ENCODE measurements around the gene TUBA1C. TPM values are rescaled to one million over a fixed set of nuclear protein-coding genes. Genes with fewer than 3 reads are reported as not detected.

The TUBA1C gene
- total and polyA plus RNA-seq, 4 experiments from 2014 or later: 50.6 to 58.0 (median 53.4) TPM

- H3K4me3 ChIP-seq (ENCODE audit: low read length in 2 of 2): no peak overlapping the region
- Mint-ChIP-seq H3K4me3 (no peak overlapping the region), H3K36me3 (no peaks in the 10 kb centered on the region), H3K9me3 (no peaks in the 10 kb centered on the region), H3K27ac (no peak overlapping the region), H3K27me3 (no peaks in the 10 kb centered on the region), H3K4me1 (no peaks in the 10 kb centered on the region)
- H3K4me1 ChIP-seq (ENCODE audit: insufficient read depth, low read length): no peaks in the 10 kb centered on the region
- no peaks in the 10 kb centered on the region for H3K36me3 ChIP-seq (ENCODE audit: insufficient read depth, low read length)
- ChIA-PET CTCF (ENCODE audit: partially characterized antibody) (interaction anchor here (1.7 kb wide), 1 partner anchor 164 kb away, joined by 5 read pairs; no protein-coding TSS in a partner anchor), POLR2A (ENCODE audit: partially characterized antibody) (no interaction called here)
- DNase-seq: no peak
- H3K9me3 ChIP-seq (ENCODE audit: control insufficient read depth in 1 of 2, low read length in 2 of 2): no peaks in the 10 kb centered on the region
- no peak overlapping the region for H3K27ac ChIP-seq (ENCODE audit: low read depth, low read length)
- intact Hi-C loops (cut with micrococcal nuclease): no loop called here
- H3K27me3 ChIP-seq (ENCODE audit: insufficient read depth, low read length): no peaks in the 10 kb centered on the region
Observed at GRCh38 chr12:49227713-49228112, 37.2 kb upstream of the TUBA1C start.

- Histone ChIP-seq H3K36me3 (ENCODE audit: insufficient read depth, low read length) (no peaks in the 10 kb centered on the region), H3K27ac (ENCODE audit: low read depth, low read length) (no peak overlapping the region), H3K4me3 (ENCODE audit: low read length in 2 of 2) (no peak overlapping the region), H3K9me3 (ENCODE audit: control insufficient read depth in 1 of 2, low read length in 2 of 2) (no peaks in the 10 kb centered on the region), H3K27me3 (ENCODE audit: insufficient read depth, low read length) (no peaks in the 10 kb centered on the region), H3K4me1 (ENCODE audit: insufficient read depth, low read length) (no peaks in the 10 kb centered on the region)
- Mint-ChIP-seq H3K4me3 (no peak overlapping the region), H3K27ac (no peak overlapping the region), H3K27me3 (no peaks in the 10 kb centered on the region), H3K36me3 (no peaks in the 10 kb centered on the region), H3K4me1 (peaks cover 0 to 4% (median 3%) of the 10 kb centered on the region in 4 donors), H3K9me3 (no peaks in the 10 kb centered on the region)
- POLR2A ChIA-PET (ENCODE audit: partially characterized antibody): no interaction called here
- CTCF ChIA-PET (ENCODE audit: partially characterized antibody): interaction anchor here (1.7 kb wide), 1 partner anchor 165 kb away, joined by 5 read pairs; no protein-coding TSS in a partner anchor
- no peak for DNase-seq
- intact Hi-C loops (cut with micrococcal nuclease): no loop called here
Observed at GRCh38 chr12:49228653-49229052, 36.2 kb upstream of the TUBA1C start.

GRCh38 chr12:49230176-49230804, 34.6 kb upstream of the TUBA1C start:
- Histone ChIP-seq H3K27me3 (ENCODE audit: insufficient read depth, low read length) (no peaks in the 10 kb centered on the region), H3K4me1 (ENCODE audit: insufficient read depth, low read length) (no peaks in the 10 kb centered on the region), H3K36me3 (ENCODE audit: insufficient read depth, low read length) (no peaks in the 10 kb centered on the region), H3K9me3 (ENCODE audit: control insufficient read depth in 1 of 2, low read length in 2 of 2) (no peaks in the 10 kb centered on the region), H3K27ac (ENCODE audit: low read depth, low read length) (no peak overlapping the region), H3K4me3 (ENCODE audit: low read length in 2 of 2) (no peak overlapping the region)
- Mint-ChIP-seq H3K27ac (no peak overlapping the region), H3K36me3 (no peaks in the 10 kb centered on the region), H3K4me3 (no peak overlapping the region), H3K9me3 (no peaks in the 10 kb centered on the region), H3K4me1 (peaks cover 0 to 12% (median 6%) of the 10 kb centered on the region in 4 donors), H3K27me3 (no peaks in the 10 kb centered on the region)
- CTCF ChIA-PET (ENCODE audit: partially characterized antibody): interaction anchor here (0.7 to 7.4 kb wide), 6 partner anchors 22 to 167 kb away, joined by 3 to 84 read pairs (median 4); partner anchors contain the start of genes TUBA1A and TUBA1B
- no peak for DNase-seq
- intact Hi-C loops (cut with micrococcal nuclease): no loop called here
- POLR2A ChIA-PET (ENCODE audit: partially characterized antibody): no interaction called here

GRCh38 chr12:49230805-49231194, 34.1 kb upstream of the TUBA1C start:
- intact Hi-C loops (cut with micrococcal nuclease): no loop called here
- Mint-ChIP-seq H3K9me3 (no peaks in the 10 kb centered on the region), H3K27me3 (no peaks in the 10 kb centered on the region), H3K4me1 (peaks cover 0 to 13% (median 6%) of the 10 kb centered on the region in 4 donors), H3K36me3 (no peaks in the 10 kb centered on the region), H3K27ac (no peak overlapping the region), H3K4me3 (no peak overlapping the region)
- no peak overlapping the region for H3K27ac ChIP-seq (ENCODE audit: low read depth, low read length)
- H3K4me1 ChIP-seq (ENCODE audit: insufficient read depth, low read length): no peaks in the 10 kb centered on the region
- ChIA-PET CTCF (ENCODE audit: partially characterized antibody) (interaction anchor here (0.9 to 7.4 kb wide), 5 partner anchors 33 to 167 kb away, joined by 3 to 84 read pairs (median 5); partner anchors contain the start of genes TUBA1A and TUBA1B), POLR2A (ENCODE audit: partially characterized antibody) (interaction anchor here (0.6 to 1.4 kb wide), 2 partner anchors 82 to 100 kb away, joined by 4 read pairs; partner anchors contain the start of gene TUBA1B)
- no peak overlapping the region for H3K4me3 ChIP-seq (ENCODE audit: low read length in 2 of 2)
- no peaks in the 10 kb centered on the region for H3K36me3 ChIP-seq (ENCODE audit: insufficient read depth, low read length)
- H3K27me3 ChIP-seq (ENCODE audit: insufficient read depth, low read length): no peaks in the 10 kb centered on the region
- DNase-seq: no peak
- H3K9me3 ChIP-seq (ENCODE audit: control insufficient read depth in 1 of 2, low read length in 2 of 2): no peaks in the 10 kb centered on the region

- no peak for DNase-seq
- H3K27me3 Mint-ChIP-seq: no peaks in the 10 kb centered on the region
- peaks cover 0 to 13% (median 6%) of the 10 kb centered on the region in 4 donors for H3K4me1 Mint-ChIP-seq
- H3K9me3 ChIP-seq (ENCODE audit: control insufficient read depth in 1 of 2, low read length in 2 of 2): no peaks in the 10 kb centered on the region
- H3K4me3 ChIP-seq (ENCODE audit: low read length in 2 of 2): no peak overlapping the region
- intact Hi-C loops (cut with micrococcal nuclease): no loop called here
- H3K4me1 ChIP-seq (ENCODE audit: insufficient read depth, low read length): no peaks in the 10 kb centered on the region
- no peaks in the 10 kb centered on the region for H3K36me3 Mint-ChIP-seq
- no peaks in the 10 kb centered on the region for H3K36me3 ChIP-seq (ENCODE audit: insufficient read depth, low read length)
- H3K27ac Mint-ChIP-seq: peak overlapping the region in 2 of 7 donors; percentile 8 to 68
- no peak overlapping the region for H3K4me3 Mint-ChIP-seq
- H3K27me3 ChIP-seq (ENCODE audit: insufficient read depth, low read length): no peaks in the 10 kb centered on the region
- H3K9me3 Mint-ChIP-seq: no peaks in the 10 kb centered on the region
- ChIA-PET CTCF (ENCODE audit: partially characterized antibody) (interaction anchor here (0.6 to 7.4 kb wide), 7 partner anchors 32 to 539 kb away, joined by 3 to 84 read pairs (median 4); partner anchors contain the start of genes RHEBL1 and TUBA1C), POLR2A (ENCODE audit: partially characterized antibody) (interaction anchor here (1.3 to 2.5 kb wide), 3 partner anchors 30 to 101 kb away, joined by 3 to 15 read pairs (median 4); partner anchors contain the start of genes TUBA1A and TUBA1B)
- no peak overlapping the region for H3K27ac ChIP-seq (ENCODE audit: low read depth, low read length)
Observed at GRCh38 chr12:49231878-49232655, 32.8 kb upstream of the TUBA1C start.

- no peak overlapping the region for H3K4me3 ChIP-seq (ENCODE audit: low read length in 2 of 2)
- DNase-seq: no peak
- POLR2A ChIA-PET (ENCODE audit: partially characterized antibody): interaction anchor here (1.0 to 3.4 kb wide), 4 partner anchors 31 to 103 kb away, joined by 3 to 36 read pairs (median 9); partner anchors contain the start of genes TUBA1A and TUBA1B
Observed at GRCh38 chr12:49232940-49233841, 31.7 kb upstream of the TUBA1C start.

More at GRCh38 chr12:49232940-49233841, 31.7 kb upstream of the TUBA1C start:
- Mint-ChIP-seq H3K27me3 (no peaks in the 10 kb centered on the region), H3K4me3 (peak overlapping the region; percentile 21 to 61 (median 53)), H3K27ac (peak overlapping the region in 6 of 7 donors; percentile 33 to 81 (median 54)), H3K9me3 (no peaks in the 10 kb centered on the region), H3K4me1 (peaks cover 0 to 13% (median 6%) of the 10 kb centered on the region in 4 donors), H3K36me3 (no peaks in the 10 kb centered on the region)
- Histone ChIP-seq H3K4me1 (ENCODE audit: insufficient read depth, low read length) (no peaks in the 10 kb centered on the region), H3K36me3 (ENCODE audit: insufficient read depth, low read length) (no peaks in the 10 kb centered on the region), H3K27ac (ENCODE audit: low read depth, low read length) (no peak overlapping the region), H3K9me3 (ENCODE audit: control insufficient read depth in 1 of 2, low read length in 2 of 2) (no peaks in the 10 kb centered on the region), H3K27me3 (ENCODE audit: insufficient read depth, low read length) (no peaks in the 10 kb centered on the region)
- CTCF ChIA-PET (ENCODE audit: partially characterized antibody): interaction anchor here (0.9 to 7.4 kb wide), 12 partner anchors 9 to 169 kb away, joined by 3 to 84 read pairs (median 5); partner anchors contain the start of genes TUBA1B and TUBA1C
- intact Hi-C loops (cut with micrococcal nuclease): no loop called here
